ENCODE measurements around the gene ARHGEF17. TPM values are rescaled to one million over a fixed set of nuclear protein-coding genes. Genes with fewer than 3 reads are reported as not detected.

Gene ARHGEF17
- total and polyA plus RNA-seq, 10 donors, result 5.1 to 48.5 (median 29.0) TPM

GRCh38 chr11:73382747-73383146, 74.7 kb downstream of the ARHGEF17 start:
- TF ChIP-seq POLR2A (IDR thresholded peaks at IDR 0.05) (no peak), POLR2AphosphoS5 (IDR thresholded peaks at IDR 0.05) (peak in 1 of 3 donors; percentile 24)
- TF ChIP-seq, protein P1, sequence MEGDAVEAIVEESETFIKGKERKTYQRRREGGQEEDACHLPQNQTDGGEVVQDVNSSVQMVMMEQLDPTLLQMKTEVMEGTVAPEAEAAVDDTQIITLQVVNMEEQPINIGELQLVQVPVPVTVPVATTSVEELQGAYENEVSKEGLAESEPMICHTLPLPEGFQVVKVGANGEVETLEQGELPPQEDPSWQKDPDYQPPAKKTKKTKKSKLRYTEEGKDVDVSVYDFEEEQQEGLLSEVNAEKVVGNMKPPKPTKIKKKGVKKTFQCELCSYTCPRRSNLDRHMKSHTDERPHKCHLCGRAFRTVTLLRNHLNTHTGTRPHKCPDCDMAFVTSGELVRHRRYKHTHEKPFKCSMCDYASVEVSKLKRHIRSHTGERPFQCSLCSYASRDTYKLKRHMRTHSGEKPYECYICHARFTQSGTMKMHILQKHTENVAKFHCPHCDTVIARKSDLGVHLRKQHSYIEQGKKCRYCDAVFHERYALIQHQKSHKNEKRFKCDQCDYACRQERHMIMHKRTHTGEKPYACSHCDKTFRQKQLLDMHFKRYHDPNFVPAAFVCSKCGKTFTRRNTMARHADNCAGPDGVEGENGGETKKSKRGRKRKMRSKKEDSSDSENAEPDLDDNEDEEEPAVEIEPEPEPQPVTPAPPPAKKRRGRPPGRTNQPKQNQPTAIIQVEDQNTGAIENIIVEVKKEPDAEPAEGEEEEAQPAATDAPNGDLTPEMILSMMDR (IDR thresholded peaks at IDR 0.05 in 8 of 11, conservative IDR thresholded peaks at IDR 0.05 in 3 of 11), result no peak
- Histone ChIP-seq H3K27me3 (replicated peaks in 1 of 7) (no peaks in the 10 kb centered on the region), H3K4me3 (peak overlapping the region in 2 of 8 donors; percentile 6 to 87), H3K27ac (peak overlapping the region; percentile 68 to 99 (median 96)), H3K4me1 (peaks cover 69 to 100% (median 100%) of the 10 kb centered on the region in 6 donors), H3K36me3 (peaks cover 0 to 17% (median 0%) of the 10 kb centered on the region in 6 donors), H3K9me3 (no peaks in the 10 kb centered on the region)
- no peak for DNase-seq
- 40 to 68% (median 42%) methylated on average over 3 of the region's 3 CpGs for WGBS, 5 donors
- intact Hi-C loops (cut with DNase I; ENCODE audit: low total_unique reads), result no loop called here

GRCh38 chr11:73383249-73384124, 75.4 kb downstream of the ARHGEF17 start:
- peaks cover 0 to 17% (median 0%) of the 10 kb centered on the region in 6 donors for H3K36me3 ChIP-seq
- no peak for DNase-seq
- peak overlapping the region; percentile 68 to 99 (median 96) for H3K27ac ChIP-seq
- peak overlapping the region in 2 of 8 donors; percentile 6 to 87 for H3K4me3 ChIP-seq
- WGBS, 5 donors, result 22 to 59% (median 56%) methylated on average over 5 to 9 of the region's 9 CpGs
- no peaks in the 10 kb centered on the region for H3K9me3 ChIP-seq
- intact Hi-C loops (cut with DNase I; ENCODE audit: low total_unique reads), result no loop called here
- H3K27me3 ChIP-seq (replicated peaks in 1 of 7), result no peaks in the 10 kb centered on the region
- H3K4me1 ChIP-seq, result peaks cover 70 to 100% (median 100%) of the 10 kb centered on the region in 6 donors
- no peak for TF ChIP-seq POLR2A (IDR thresholded peaks at IDR 0.05)
- TF ChIP-seq, protein P1 (IDR thresholded peaks at IDR 0.05 in 8 of 11, conservative IDR thresholded peaks at IDR 0.05 in 3 of 11), result peak in 2 of 11 experiments; percentile 10 to 15
- TF ChIP-seq POLR2AphosphoS5 (IDR thresholded peaks at IDR 0.05), result no peak

DNA sequence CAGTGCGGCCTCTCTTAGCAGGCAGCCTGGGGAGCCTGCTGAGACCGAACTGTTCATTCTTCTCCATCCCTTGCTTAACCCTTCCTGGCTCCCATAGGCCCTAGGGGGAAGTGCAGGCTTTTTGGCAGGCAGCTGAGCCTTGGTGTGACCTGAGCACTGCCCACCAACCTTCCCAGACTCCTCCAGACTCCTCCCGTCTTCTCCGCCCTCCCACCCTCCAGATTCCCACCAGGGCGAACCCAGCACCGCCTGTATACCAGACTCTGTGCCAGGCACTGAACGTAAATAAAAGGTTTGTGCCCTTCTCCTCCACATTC, 76.0 kb downstream of the ARHGEF17 start:
- no peak for DNase-seq
- Histone ChIP-seq H3K36me3 (peaks cover 0 to 17% (median 0%) of the 10 kb centered on the region in 6 donors), H3K27me3 (replicated peaks in 1 of 7) (no peaks in the 10 kb centered on the region), H3K4me3 (peak overlapping the region in 1 of 8 donors; percentile 87), H3K27ac (peak overlapping the region; percentile 68 to 99 (median 96)), H3K9me3 (no peaks in the 10 kb centered on the region), H3K4me1 (peaks cover 75 to 100% (median 100%) of the 10 kb centered on the region in 6 donors)
- intact Hi-C loops (cut with DNase I; ENCODE audit: low total_unique reads), result no loop called here
- TF ChIP-seq POLR2A (IDR thresholded peaks at IDR 0.05) (no peak), POLR2AphosphoS5 (IDR thresholded peaks at IDR 0.05) (peak in 1 of 3 donors; percentile 37)
- 79 to 90% (median 81%) methylated on average over 7 of the region's 7 CpGs for WGBS, 5 donors

DNA sequence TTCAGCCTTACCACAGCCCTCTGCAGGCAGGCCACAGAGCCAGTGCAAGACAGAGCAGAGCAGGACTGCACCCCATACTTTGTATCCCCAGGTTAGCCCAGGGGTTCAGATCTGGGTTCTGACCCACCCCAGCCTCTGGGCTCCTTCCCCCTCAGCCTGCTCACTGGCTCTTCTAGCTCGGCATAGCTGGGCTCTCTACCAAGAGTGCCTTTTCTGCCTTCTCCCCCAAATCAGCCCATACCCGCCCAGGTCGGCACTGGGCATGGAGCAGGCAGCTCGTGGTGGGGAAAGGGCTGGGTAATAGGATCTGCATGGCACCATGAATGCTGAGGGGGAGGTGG, 76.4 kb downstream of the ARHGEF17 start:
- DNase-seq, result no peak
- 36 to 42% (median 38%) methylated on average over 4 of the region's 4 CpGs for whole genome bisulfite sequencing, 5 donors
- TF ChIP-seq, protein P1 (IDR thresholded peaks at IDR 0.05 in 8 of 11, conservative IDR thresholded peaks at IDR 0.05 in 3 of 11), result no peak
- TF ChIP-seq POLR2AphosphoS5 (IDR thresholded peaks at IDR 0.05), result no peak
- TF ChIP-seq POLR2A (IDR thresholded peaks at IDR 0.05), result no peak
- peak overlapping the region in 1 of 8 donors; percentile 87 for H3K4me3 ChIP-seq
- no peaks in the 10 kb centered on the region for H3K9me3 ChIP-seq
- H3K4me1 ChIP-seq, result peaks cover 73 to 100% (median 100%) of the 10 kb centered on the region in 6 donors
- peaks cover 0 to 17% (median 0%) of the 10 kb centered on the region in 6 donors for H3K36me3 ChIP-seq
- intact Hi-C loops (cut with DNase I; ENCODE audit: low total_unique reads), result no loop called here
- H3K27me3 ChIP-seq (replicated peaks in 1 of 7), result no peaks in the 10 kb centered on the region
- H3K27ac ChIP-seq, result peak overlapping the region; percentile 68 to 99 (median 96)

Data from spleen (tissue), 11 donors.